ENCODE results near the gene XRN2.

DNA sequence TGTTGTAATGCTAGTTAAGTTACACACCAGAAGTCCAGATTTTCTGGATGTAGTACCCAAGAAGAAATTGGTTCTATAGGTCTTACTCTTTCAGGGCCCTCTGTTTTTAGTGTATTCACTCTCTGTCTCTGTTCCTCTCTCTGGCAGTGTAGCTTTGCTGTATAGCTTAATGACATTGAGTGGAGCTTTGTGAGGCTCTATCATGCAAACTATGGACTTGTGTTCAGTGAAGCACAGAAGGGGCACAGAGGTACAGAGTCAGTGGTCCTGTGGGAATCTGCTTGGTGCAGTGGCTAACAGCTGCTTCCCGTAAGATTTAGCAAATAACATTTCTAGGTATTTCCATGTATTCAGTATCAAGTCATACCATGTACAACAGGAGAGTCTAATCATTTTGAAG, 68.1 kb downstream of the XRN2 start:
- TF ChIP-seq CTCF (IDR thresholded peaks at IDR 0.05) (no peak), EZH2 (IDR thresholded peaks at IDR 0.05; ENCODE audit: borderline replicate concordance, insufficient read depth, low read depth, low read length, poor library complexity, severe bottlenecking) (no peak)
